Mesendoderm (in vitro differentiated cells): ENCODE results near the gene UBAP1L.

Experiments used
- DNase-seq: peaks from one replicate; pipeline ENCODE4 v3.0.0; 2013
- H2AK5ac ChIP-seq: 2 replicates; pipeline ENCODE4 v1.6.1; 2013; ENCODE audit warnings: low read length, inconsistent platforms
- H2BK120ac ChIP-seq: 2 replicates; pipeline ENCODE4 v1.6.1; 2013; ENCODE audit warnings: low read depth, mild to moderate bottlenecking, low read length, moderate library complexity, mixed read lengths
- H2BK15ac ChIP-seq: replicated peaks from 2 replicates; pipeline ENCODE4 v1.6.1; 2013; ENCODE audit warnings: low read depth, mild to moderate bottlenecking, moderate library complexity
- H2BK5ac ChIP-seq: 2 replicates; pipeline ENCODE4 v1.6.1; 2013; ENCODE audit warnings: low read length, inconsistent platforms
- H3K18ac ChIP-seq: 2 replicates; pipeline ENCODE4 v1.6.1; 2013; ENCODE audit warnings: mild to moderate bottlenecking, low read length, mixed read lengths
- H3K23ac ChIP-seq: one replicate; pipeline ENCODE4 v1.6.1; 2013; ENCODE audit warnings: low read length
- H3K27ac ChIP-seq: 2 replicates; pipeline ENCODE4 v1.5.1; 2013; ENCODE audit warnings: low read depth, mild to moderate bottlenecking, inconsistent platforms, low read length, moderate library complexity
- H3K27me3 ChIP-seq: 2 replicates; pipeline ENCODE4 v1.6.1; 2013; ENCODE audit warnings: low read length, control low read depth, mild to moderate bottlenecking, inconsistent platforms; ENCODE audit not compliant: insufficient read depth, poor library complexity
- H3K36me3 ChIP-seq: 2 replicates; pipeline ENCODE4 v1.6.1; 2013; ENCODE audit warnings: low read length, inconsistent platforms; ENCODE audit not compliant: control insufficient read depth, insufficient read depth
- H3K4ac ChIP-seq: one replicate; pipeline ENCODE4 v1.6.1; 2013; ENCODE audit warnings: low read depth, mild to moderate bottlenecking, low read length, moderate library complexity
- H3K4me1 ChIP-seq: 2 replicates; pipeline ENCODE4 v1.6.1; 2013; ENCODE audit warnings: low read depth, low read length, inconsistent platforms; ENCODE audit not compliant: control insufficient read depth
- H3K4me2 ChIP-seq: 2 replicates; pipeline ENCODE4 v1.6.1; 2013; ENCODE audit warnings: low read length
- H3K4me3 ChIP-seq: 2 replicates; pipeline ENCODE4 v1.5.1; 2013; ENCODE audit warnings: mild to moderate bottlenecking, low read length
- H3K56ac ChIP-seq: one replicate; pipeline ENCODE4 v1.6.1; 2013; ENCODE audit warnings: low read length
- H3K79me1 ChIP-seq: 2 replicates; pipeline ENCODE4 v1.6.1; 2013; ENCODE audit warnings: low read length, inconsistent platforms
- H3K79me2 ChIP-seq: 2 replicates; pipeline ENCODE4 v1.6.1; 2013; ENCODE audit warnings: mild to moderate bottlenecking, low read length; ENCODE audit not compliant: control insufficient read depth, insufficient read depth
- H3K9ac ChIP-seq: 2 replicates; pipeline ENCODE4 v1.6.1; 2013; ENCODE audit warnings: low read length, inconsistent platforms
- H4K5ac ChIP-seq: one replicate; pipeline ENCODE4 v1.6.1; 2013; ENCODE audit warnings: low read length
- H4K8ac ChIP-seq: one replicate; pipeline ENCODE4 v1.6.1; 2013; ENCODE audit warnings: low read depth, mild to moderate bottlenecking, control low read depth, low read length, moderate library complexity
- WGBS: extraction: QIAGEN DNeasy Blood & Tissue Kit; methylation state at CpG from one replicate; pipeline ENCODE4 v1.1.7; 2013; ENCODE audit warnings: low lambda C conversion rate, missing lambda C conversion rate; ENCODE audit not compliant: insufficient coverage; ENCODE audit errors: extremely low coverage; 5-methylcytosine and 5-hydroxymethylcytosine counted together

Gene UBAP1L

GRCh38 chr15:65059931-65060596 is 54.9 kb downstream of the UBAP1L start:
- H3K23ac ChIP-seq = no peak overlapping the region
- no peak overlapping the region for H2AK5ac ChIP-seq
- no peak overlapping the region for H2BK5ac ChIP-seq
- H3K36me3 ChIP-seq = peaks cover 8% of the 10 kb centered on the region
- no peak overlapping the region for H3K56ac ChIP-seq
- H3K4me2 ChIP-seq = no peak overlapping the region
- no CpG with 5 or more reads among the region's 4 CpGs for WGBS
- H3K4me1 ChIP-seq = no peaks in the 10 kb centered on the region
- no peak for DNase-seq
- no peak overlapping the region for H3K4me3 ChIP-seq
- H4K5ac ChIP-seq = no peak overlapping the region
- no peaks in the 10 kb centered on the region for H3K79me2 ChIP-seq
- no peaks in the 10 kb centered on the region for H3K27me3 ChIP-seq
- H2BK15ac ChIP-seq = no peak overlapping the region
- no peak overlapping the region for H3K27ac ChIP-seq
- H3K18ac ChIP-seq = no peak overlapping the region
- H3K9ac ChIP-seq = no peak overlapping the region
- H3K79me1 ChIP-seq = no peaks in the 10 kb centered on the region
- no peak overlapping the region for H2BK120ac ChIP-seq
- no peak overlapping the region for H4K8ac ChIP-seq
- H3K4ac ChIP-seq = no peak overlapping the region

DNA sequence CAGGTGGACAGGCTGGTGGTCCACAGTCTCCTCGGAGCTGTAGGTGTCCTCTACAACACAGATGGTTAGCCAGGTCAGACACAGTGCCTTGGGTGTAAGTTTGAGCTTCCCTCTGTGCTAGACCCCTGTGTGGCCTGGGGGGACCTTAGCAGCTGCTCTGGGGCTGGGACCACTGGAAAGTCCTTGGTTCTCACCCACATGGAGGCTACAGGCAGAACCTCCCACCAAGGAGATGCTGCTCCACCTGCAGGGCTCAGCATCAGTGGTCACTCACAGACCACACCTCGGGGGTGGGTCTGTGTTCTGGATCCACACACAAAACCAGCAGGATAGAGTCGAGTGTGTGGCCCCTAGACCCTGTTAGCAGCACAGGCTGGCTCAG is 55.6 kb downstream of the UBAP1L start:
- Histone ChIP-seq H3K27me3 (no peaks in the 10 kb centered on the region), H3K36me3 (peaks cover 8% of the 10 kb centered on the region)
- no CpG with 5 or more reads among the region's 3 CpGs for WGBS

GRCh38 chr15:65058394-65059368 is 56.3 kb downstream of the UBAP1L start:
- H3K4me3 ChIP-seq = no peak overlapping the region
- no peak overlapping the region for H2BK5ac ChIP-seq
- no peaks in the 10 kb centered on the region for H3K4me1 ChIP-seq
- H3K18ac ChIP-seq = no peak overlapping the region
- H3K4me2 ChIP-seq = no peak overlapping the region
- H4K8ac ChIP-seq = no peak overlapping the region
- no peak overlapping the region for H2AK5ac ChIP-seq
- H3K23ac ChIP-seq = no peak overlapping the region
- no peak overlapping the region for H4K5ac ChIP-seq
- no peaks in the 10 kb centered on the region for H3K79me1 ChIP-seq
- no peak overlapping the region for H3K9ac ChIP-seq
- H3K56ac ChIP-seq = no peak overlapping the region
- H2BK15ac ChIP-seq = no peak overlapping the region
- H3K4ac ChIP-seq = no peak overlapping the region
- no peak overlapping the region for H2BK120ac ChIP-seq
- H3K79me2 ChIP-seq = no peaks in the 10 kb centered on the region
- H3K36me3 ChIP-seq = peaks cover 8% of the 10 kb centered on the region
- WGBS = no CpG with 5 or more reads among the region's 16 CpGs
- no peak for DNase-seq
- H3K27me3 ChIP-seq = no peaks in the 10 kb centered on the region
- H3K27ac ChIP-seq = no peak overlapping the region

More for the DNA sequence above, 55.6 kb downstream of the UBAP1L start:
- Histone ChIP-seq H3K79me1 (no peaks in the 10 kb centered on the region), H3K27ac (no peak overlapping the region), H3K4me1 (no peaks in the 10 kb centered on the region), H3K4ac (no peak overlapping the region), H2BK120ac (no peak overlapping the region), H4K5ac (no peak overlapping the region), H3K4me3 (no peak overlapping the region), H4K8ac (no peak overlapping the region), H2BK15ac (no peak overlapping the region), H3K18ac (no peak overlapping the region), H3K79me2 (no peaks in the 10 kb centered on the region), H3K9ac (no peak overlapping the region), H2BK5ac (no peak overlapping the region), H2AK5ac (no peak overlapping the region), H3K56ac (no peak overlapping the region), H3K4me2 (no peak overlapping the region), H3K23ac (no peak overlapping the region)
- DNase-seq = no peak

GRCh38 chr15:65057549-65057940 is 57.5 kb downstream of the UBAP1L start:
- Histone ChIP-seq H3K36me3 (peaks cover 8% of the 10 kb centered on the region), H2BK5ac (no peak overlapping the region), H3K27ac (no peak overlapping the region), H3K56ac (no peak overlapping the region), H3K79me2 (no peaks in the 10 kb centered on the region), H3K9ac (no peak overlapping the region), H3K4me2 (no peak overlapping the region), H3K4ac (no peak overlapping the region), H3K4me3 (no peak overlapping the region), H2BK120ac (no peak overlapping the region), H3K4me1 (no peaks in the 10 kb centered on the region), H3K23ac (no peak overlapping the region), H2AK5ac (no peak overlapping the region), H3K79me1 (no peaks in the 10 kb centered on the region), H2BK15ac (no peak overlapping the region), H3K18ac (no peak overlapping the region), H4K5ac (no peak overlapping the region), H4K8ac (no peak overlapping the region), H3K27me3 (no peaks in the 10 kb centered on the region)
- WGBS = no CpG with 5 or more reads among the region's 8 CpGs
- DNase-seq = no peak

- Histone ChIP-seq H4K8ac (no peak overlapping the region), H3K4ac (no peak overlapping the region), H3K79me1 (no peaks in the 10 kb centered on the region), H3K36me3 (peaks cover 8% of the 10 kb centered on the region), H3K56ac (no peak overlapping the region), H3K9ac (no peak overlapping the region), H3K27ac (no peak overlapping the region), H2AK5ac (no peak overlapping the region), H2BK120ac (no peak overlapping the region), H2BK15ac (no peak overlapping the region), H4K5ac (no peak overlapping the region), H3K23ac (no peak overlapping the region), H3K4me3 (no peak overlapping the region), H3K18ac (no peak overlapping the region), H3K79me2 (no peaks in the 10 kb centered on the region), H3K4me1 (no peaks in the 10 kb centered on the region), H3K4me2 (no peak overlapping the region), H3K27me3 (no peaks in the 10 kb centered on the region), H2BK5ac (no peak overlapping the region)
- DNase-seq = no peak
- WGBS = no CpG with 5 or more reads among the region's 8 CpGs
Observed at GRCh38 chr15:65056868-65057548, 58.0 kb downstream of the UBAP1L start.
